ENCODE measurements around the gene IGF2BP3.

IGF2BP3 gene

DNA sequence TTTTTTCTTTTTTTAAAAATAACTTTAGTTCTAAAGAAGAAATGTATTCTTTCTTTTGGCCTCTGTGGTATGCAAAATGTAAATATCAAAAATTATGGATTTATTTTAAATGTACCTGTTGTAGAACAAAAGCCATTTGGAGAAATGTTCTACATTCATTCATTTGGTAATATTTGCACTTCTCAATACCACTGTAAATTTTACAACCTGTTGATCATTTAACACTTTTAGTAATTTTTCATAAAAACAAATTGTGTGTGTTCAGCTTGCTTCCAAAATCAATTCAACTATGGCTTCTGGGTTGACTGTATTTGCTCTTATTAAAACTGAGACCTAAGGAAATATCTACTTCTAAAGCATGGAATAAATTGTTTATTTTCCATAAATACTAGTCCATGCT is 2.3 kb upstream of the IGF2BP3 start:
- no peak for DNase-seq (ENCODE audit: low read depth in 4 of 4, low spot score in 1 of 4)

DNA sequence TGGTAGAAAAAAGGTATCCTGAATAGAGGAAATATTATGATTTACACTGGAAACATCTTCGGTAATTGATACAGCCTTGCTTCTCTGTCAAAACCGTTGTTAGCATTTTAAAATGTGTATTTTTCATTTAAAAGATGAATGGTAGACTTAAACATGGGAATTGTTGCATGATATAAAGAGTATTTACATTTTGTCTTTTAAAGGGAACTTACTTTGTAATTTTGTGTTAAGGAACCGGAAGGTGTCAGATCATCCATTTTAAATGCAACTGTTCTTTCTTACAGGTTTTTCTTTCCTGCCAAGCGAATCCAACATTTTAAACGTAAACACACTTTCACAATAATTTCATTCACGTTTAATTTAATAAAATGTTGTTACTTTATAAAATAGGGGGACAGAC is 1.8 kb upstream of the IGF2BP3 start:
- no peak for DNase-seq (ENCODE audit: low read depth in 4 of 4, low spot score in 1 of 4)

DNA sequence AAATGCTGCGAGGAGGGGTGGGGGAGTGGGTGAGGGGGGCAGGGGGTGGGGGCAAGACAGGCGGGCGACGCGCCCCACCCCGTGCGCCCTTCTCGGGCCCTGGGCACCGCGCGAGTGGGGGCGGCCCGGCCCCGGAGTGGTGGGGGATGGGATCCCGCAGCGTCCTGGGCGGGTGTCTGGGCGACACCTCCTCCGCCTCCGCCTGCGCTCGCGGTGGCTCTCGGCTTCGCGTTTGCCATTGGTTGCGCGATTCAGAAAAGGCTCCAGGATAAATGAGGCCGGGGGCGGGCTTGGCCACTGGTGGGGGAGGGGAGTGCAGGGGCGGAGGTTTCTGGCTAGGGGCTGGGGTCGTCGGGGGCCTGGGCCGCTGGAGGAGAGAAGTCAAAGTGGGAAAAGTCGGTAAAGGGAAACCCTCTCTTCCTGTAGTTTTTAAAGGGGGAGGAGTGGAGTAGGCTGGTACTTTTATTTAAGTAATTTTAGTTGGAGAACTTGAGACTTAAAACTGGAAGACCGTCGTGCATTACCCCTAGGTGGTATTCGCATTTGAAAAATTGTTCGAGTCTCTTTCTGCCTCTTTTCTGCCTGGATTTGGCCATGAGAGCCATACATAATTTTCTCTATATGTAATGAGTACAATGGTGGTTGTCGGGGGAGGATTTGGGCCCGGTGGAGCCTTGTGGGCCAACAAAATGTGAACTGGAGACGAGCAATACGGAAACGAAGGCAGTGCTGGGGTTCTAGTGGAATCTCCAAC is 992 bp upstream of the IGF2BP3 start:
- DNase-seq (ENCODE audit: low read depth in 4 of 4, low spot score in 1 of 4): no peak

DNA sequence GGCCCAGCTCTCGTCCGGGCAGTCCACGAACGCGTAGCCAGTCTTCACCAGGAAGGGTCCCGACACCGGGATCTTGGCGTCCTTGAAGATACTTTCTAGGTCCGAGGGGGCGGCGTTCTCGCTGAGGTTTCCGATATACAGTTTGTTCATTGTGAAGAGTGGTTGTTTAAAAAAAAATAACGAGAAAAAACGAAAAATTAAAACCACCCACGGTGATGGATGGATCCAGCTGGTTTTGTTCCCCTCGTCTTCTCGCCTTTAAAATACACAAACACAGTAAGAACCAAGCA is 385 bp downstream of the IGF2BP3 start:
- DNase-seq (ENCODE audit: low read depth in 4 of 4, low spot score in 1 of 4): no peak

DNA sequence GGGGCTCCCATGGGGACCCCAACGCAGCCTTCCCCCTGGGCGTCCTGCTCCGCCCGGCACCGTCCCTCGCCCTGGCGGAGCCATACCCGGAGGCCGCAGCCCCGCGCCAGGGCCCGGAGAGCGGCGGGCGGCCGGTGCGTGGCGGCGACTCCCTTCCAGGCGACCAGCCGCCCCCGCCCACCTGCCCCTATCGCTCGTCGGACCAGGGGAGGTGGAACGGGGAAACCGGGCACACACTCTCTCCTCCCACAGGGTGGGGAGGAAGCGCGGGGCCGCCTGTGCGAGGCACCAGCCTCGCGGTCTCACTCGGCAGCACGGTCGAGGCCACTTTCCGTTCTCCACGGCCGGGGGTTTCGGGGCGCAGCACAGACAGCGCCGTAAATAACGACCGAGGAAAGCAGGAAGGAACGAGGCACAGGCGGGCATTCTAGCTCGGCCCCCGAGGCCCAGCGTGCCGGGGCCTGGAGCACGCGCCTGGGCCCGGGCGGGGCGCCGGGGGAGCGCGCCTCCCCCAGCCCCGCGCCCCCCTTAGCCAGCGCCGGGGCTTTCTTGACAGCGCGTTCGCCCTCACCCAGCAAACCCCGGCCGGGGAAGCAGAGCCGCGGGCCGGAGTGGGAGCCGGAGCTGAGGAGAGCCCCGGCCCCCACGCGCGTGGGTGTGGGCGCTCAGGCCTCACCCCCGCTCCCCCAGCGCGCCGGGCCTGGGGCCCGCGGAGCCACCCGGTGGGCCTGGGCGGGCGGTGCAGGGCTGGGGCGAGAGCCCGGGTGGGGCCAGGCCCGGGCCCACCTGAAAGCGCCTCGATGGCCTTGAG is 936 bp downstream of the IGF2BP3 start:
- DNase-seq (ENCODE audit: low read depth in 4 of 4, low spot score in 1 of 4): no peak

DNA sequence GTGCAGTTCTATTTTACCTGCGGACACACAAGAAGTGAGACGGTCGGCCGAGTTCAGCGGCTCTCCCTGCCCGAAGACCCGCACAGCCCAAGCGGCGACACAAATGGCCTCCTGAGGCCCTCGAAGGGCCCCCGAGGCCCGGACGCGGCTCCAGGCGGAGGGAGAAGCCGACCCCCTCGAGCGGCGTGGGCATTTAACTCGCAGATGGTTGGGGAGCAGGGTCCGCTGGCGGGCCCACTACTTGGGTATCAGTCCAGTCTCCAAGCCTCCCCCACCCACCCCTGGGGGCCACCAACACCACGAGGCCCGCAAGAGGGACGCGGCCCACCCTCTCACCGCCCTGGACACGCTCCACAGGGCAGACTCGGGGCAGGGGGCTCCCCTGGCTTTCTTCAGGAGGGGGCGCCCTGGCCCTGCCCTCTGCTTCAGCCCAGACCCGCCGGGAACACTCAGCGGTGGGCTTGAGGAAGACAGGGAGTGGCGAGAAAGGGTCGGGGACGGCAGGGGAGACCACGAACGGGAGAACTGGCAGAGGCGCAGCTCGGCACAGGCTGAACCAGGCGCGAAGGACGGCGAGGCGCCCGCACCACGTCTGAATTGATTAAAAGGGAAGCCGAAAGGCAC is 1.7 kb downstream of the IGF2BP3 start:
- DNase-seq (ENCODE audit: low read depth in 4 of 4, low spot score in 1 of 4): no peak

- no peak for DNase-seq (ENCODE audit: low read depth in 4 of 4, low spot score in 1 of 4)
Measured at GRCh38 chr7:23467806-23468525, 2.3 kb downstream of the IGF2BP3 start.

DNA sequence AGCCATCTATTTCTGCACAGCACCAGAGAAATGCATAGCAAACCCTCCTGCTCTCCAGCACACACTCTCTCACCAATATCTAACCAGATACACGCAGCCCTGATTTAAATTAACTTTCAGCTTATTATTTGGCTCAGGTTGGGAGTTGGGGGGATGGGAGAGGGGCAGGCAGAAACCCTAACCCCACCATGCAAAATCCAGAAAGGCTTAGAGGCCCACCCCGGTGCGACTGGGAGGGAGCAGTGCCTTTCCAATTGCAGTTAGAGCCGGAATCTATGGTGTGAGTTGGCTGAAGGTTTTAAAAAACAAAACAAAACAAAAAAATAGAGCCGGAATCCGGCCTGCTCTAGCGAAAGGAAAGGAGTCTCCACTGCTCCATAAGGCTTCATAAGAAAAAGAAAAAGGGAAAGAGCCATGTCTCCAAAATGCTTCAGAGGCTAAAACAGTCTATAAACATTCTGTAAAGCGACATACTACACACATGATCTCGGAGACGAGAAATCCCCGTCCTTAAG is 2.9 kb downstream of the IGF2BP3 start:
- DNase-seq (ENCODE audit: low read depth in 4 of 4, low spot score in 1 of 4): no peak

- DNase-seq (ENCODE audit: low read depth in 4 of 4, low spot score in 1 of 4): no peak
Measured at GRCh38 chr7:23462846-23463245, 7.4 kb downstream of the IGF2BP3 start.

GRCh38 chr7:23458044-23458443 is 12.2 kb downstream of the IGF2BP3 start:
- DNase-seq (ENCODE audit: low read depth in 4 of 4, low spot score in 1 of 4): no peak

GRCh38 chr7:23456093-23456492 is 14.2 kb downstream of the IGF2BP3 start:
- DNase-seq (ENCODE audit: low read depth in 4 of 4, low spot score in 1 of 4): no peak

DNA sequence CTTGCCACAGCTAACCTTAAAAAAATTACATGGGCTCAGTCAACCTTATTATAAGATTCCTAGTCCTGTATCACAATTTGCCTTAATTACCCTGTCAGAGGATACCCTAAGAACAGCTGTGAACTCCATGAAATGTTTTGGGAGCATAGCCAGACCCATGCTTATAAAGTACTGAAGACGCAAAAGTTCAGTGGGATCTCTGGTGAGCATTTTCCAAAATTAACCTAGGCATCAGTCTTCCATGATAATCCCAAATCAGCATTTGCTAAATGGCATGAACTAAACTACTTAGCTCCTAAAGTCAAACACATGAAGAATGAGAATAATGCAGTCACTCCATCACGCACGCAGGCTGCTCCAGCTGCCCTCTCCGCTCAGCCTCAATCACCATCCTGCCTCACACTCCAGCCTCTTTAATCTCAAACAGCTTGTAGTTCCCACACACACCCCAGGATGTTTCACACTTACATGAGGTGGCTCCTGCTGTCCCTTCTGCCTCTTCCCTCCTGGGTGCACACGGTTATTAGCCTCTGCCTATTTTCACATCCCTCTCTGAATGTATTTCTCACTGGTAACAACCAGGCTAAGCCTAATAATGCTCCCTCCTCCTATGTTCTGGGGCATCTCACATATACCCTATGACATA is 15.3 kb downstream of the IGF2BP3 start:
- DNase-seq (ENCODE audit: low read depth in 4 of 4, low spot score in 1 of 4): no peak

- DNase-seq (ENCODE audit: low read depth in 4 of 4, low spot score in 1 of 4): no peak
Measured at GRCh38 chr7:23450518-23450917, 19.8 kb downstream of the IGF2BP3 start.

DNA sequence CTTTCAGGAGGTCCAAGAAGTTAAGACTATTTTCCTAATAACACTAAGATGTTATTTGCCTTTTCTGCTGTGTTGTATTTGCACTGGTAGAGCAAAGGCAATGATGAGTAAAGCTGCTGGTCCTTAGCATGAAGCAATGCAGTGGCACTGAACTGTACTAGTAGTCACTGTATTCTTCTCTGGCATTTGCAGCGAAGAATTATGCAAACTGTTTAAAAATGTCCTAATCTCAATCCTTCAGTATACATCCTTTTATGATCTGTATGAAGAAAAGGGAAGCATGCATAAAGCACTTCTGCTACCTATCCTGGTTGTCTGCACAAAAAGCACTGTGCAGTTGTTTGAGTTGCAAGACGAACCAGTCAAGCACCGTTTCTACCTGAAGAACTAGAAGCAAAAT is 20.4 kb downstream of the IGF2BP3 start:
- no peak for DNase-seq (ENCODE audit: low read depth in 4 of 4, low spot score in 1 of 4)

DNA sequence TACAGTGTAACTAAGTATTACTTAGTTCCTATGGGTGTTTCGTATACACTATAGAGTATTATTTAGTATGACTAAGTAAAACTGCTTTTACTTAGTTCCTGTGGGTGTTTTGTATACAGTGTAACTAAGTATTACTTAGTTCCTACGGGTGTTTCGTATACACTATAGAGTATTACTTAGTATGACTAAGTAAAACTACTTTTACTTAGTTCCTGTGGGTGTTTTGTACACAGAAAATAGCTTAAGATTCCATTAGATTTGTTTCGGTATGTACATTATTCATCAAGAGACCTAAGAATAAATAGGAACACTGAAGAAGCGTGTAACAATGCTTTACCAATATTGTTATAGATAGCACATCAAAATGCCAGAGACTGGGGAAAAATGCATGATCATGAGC is 25.0 kb downstream of the IGF2BP3 start:
- DNase-seq (ENCODE audit: low read depth in 4 of 4, low spot score in 1 of 4): no peak

- no peak for DNase-seq (ENCODE audit: low read depth in 4 of 4, low spot score in 1 of 4)
Measured at GRCh38 chr7:23443974-23444373, 26.3 kb downstream of the IGF2BP3 start.

DNA sequence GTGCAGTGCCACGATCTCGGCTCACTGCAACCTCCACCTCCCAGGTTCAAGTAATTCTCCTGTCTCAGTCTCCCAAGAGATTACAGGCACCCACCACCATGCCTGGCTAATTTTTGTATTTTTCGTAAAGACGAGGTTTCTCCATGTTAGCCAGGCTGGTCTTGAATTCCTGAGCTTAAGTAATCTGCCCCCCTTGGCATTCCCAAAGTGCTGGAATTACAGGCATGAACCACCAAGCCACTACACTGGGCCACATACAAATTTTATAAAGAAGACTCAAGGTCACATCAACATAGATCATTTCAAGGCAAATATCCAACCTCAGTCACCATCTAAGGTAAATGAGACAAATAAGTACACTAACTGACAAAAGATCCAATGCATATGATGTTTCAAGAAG is 32.1 kb downstream of the IGF2BP3 start:
- no peak for DNase-seq (ENCODE audit: low read depth in 4 of 4, low spot score in 1 of 4)

DNA sequence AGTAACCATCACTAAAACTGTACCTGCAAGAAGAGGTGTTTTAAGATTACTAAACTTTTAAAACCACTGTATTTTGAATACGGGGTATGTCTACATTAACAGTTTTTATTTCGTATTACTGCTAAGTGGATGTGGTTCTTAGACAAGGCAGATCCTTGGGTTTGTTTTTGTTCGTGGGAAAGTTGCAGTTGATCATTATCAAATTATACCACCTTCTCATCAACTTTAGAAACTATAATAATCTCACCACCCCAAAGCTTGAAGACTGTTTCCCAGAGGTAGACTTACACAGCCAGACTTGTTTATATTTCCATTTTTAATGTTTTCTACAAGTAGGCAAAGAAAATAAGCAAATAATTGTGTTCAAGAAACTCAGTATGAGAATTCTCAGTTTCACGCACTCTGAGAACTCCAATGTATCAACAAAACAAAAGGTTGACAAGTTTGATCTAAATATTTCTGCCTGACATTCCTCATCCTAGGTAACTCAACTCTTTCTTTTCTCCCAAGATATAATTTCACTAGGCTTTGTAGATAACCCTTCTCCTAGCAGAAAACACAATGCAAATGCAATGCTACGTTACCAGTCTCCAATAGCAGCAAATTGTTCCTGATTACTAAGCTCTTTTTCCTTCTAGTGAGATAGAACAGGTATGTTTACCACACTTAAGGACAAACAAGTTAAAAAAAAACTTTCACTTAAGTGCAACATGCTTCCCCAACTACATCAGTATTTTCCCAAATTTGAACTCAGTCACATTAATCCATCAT is 36.0 kb downstream of the IGF2BP3 start:
- DNase-seq (ENCODE audit: low read depth in 4 of 4, low spot score in 1 of 4): no peak

- no peak for DNase-seq (ENCODE audit: low read depth in 4 of 4, low spot score in 1 of 4)
Measured at GRCh38 chr7:23431702-23432199, 38.5 kb downstream of the IGF2BP3 start.

DNA sequence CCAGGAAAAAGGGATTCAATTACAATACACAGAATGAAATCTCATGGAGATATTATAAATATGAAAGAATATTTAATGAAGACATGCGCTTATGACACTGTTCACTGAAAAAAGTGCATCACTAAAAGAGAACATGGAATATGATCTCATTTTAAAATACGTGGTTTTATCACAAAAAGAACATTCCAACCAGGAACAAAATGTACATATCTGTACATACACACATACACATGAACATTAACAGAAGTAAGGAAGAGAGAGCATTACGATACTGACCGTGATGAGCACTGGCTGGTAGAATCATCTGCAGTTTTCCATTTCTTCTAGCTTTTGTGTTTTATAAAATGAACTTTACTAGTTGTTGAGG is 39.4 kb downstream of the IGF2BP3 start:
- DNase-seq (ENCODE audit: low read depth in 4 of 4, low spot score in 1 of 4): no peak

Data from stimulated activated CD4-positive, alpha-beta T cell treated with anti-CD3 and anti-CD28 coated beads, Interleukin-1b, Interleukin-23, amount 100 ng/mL, for 24 hours (primary cell).